Breast epithelium (tissue), 3 donors: ENCODE results near the gene PRKAR1B.

Experiments used
- CTCF ChIP-seq, 3 donors: fragments of 450-650 bp; IDR thresholded peaks; one replicate each; pipeline ENCODE4 v1.5.1; 2016 to 2017; ENCODE audit warnings: antibody characterized with exemption in 3 of 3, mild to moderate bottlenecking in 3 of 3, moderate library complexity in 3 of 3
- POLR2AphosphoS5 ChIP-seq, 3 donors: sonication (generic); formaldehyde crosslinking; IDR thresholded peaks; one replicate each; pipeline ENCODE4 v1.6.1; 2017; ENCODE audit warnings: antibody characterized with exemption in 3 of 3

GRCh38 chr7:671415-672042 is 55.6 kb downstream of the PRKAR1B start:
- no peak for TF ChIP-seq CTCF (IDR thresholded peaks at IDR 0.05)
- no peak for TF ChIP-seq POLR2AphosphoS5 (IDR thresholded peaks at IDR 0.05)
